ENCODE results near the gene SNRPA1. TPM values are rescaled to one million over a fixed set of nuclear protein-coding genes. Genes with fewer than 3 reads are reported as not detected.

Gene SNRPA1
- total RNA-seq, 2 donors from 2014 or later = 166 to 206 TPM

GRCh38 chr15:101314336-101315125 lies 19.5 kb upstream of the SNRPA1 start:
- ATAC-seq = no peak
- Mint-ChIP-seq H3K27me3 (peaks cover 14% of the 10 kb centered on the region), H3K4me1 (no peaks in the 10 kb centered on the region), H3K27ac (no peak overlapping the region), H3K36me3 (ENCODE audit: low read depth) (no peaks in the 10 kb centered on the region), H3K4me3 (no peak overlapping the region)
- DNase-seq = no peak
- no peaks in the 10 kb centered on the region for H3K9me3 ChIP-seq (ENCODE audit: control insufficient read depth, low read length, poor library complexity, severe bottlenecking)

- Mint-ChIP-seq H3K4me3 (no peak overlapping the region), H3K4me1 (no peaks in the 10 kb centered on the region), H3K27me3 (peaks cover 7% of the 10 kb centered on the region), H3K27ac (no peak overlapping the region), H3K36me3 (ENCODE audit: low read depth) (no peaks in the 10 kb centered on the region)
- ATAC-seq (no peak), DNase-seq (no peak)
- H3K9me3 ChIP-seq (ENCODE audit: control insufficient read depth, low read length, poor library complexity, severe bottlenecking) = no peaks in the 10 kb centered on the region
Measured at GRCh38 chr15:101313041-101313761, 18.2 kb upstream of the SNRPA1 start.

GRCh38 chr15:101310508-101310907 lies 15.5 kb upstream of the SNRPA1 start:
- no peaks in the 10 kb centered on the region for H3K27me3 Mint-ChIP-seq
- no peak for ATAC-seq
- H3K27ac Mint-ChIP-seq = no peak overlapping the region

GRCh38 chr15:101310161-101310480 lies 15.1 kb upstream of the SNRPA1 start:
- DNase-seq (no peak), ATAC-seq (no peak)
- Mint-ChIP-seq H3K4me1 (no peaks in the 10 kb centered on the region), H3K27ac (no peak overlapping the region), H3K27me3 (peaks cover under 1% of the 10 kb centered on the region), H3K4me3 (no peak overlapping the region), H3K36me3 (ENCODE audit: low read depth) (no peaks in the 10 kb centered on the region)
- H3K9me3 ChIP-seq (ENCODE audit: control insufficient read depth, low read length, poor library complexity, severe bottlenecking) = no peaks in the 10 kb centered on the region

More at GRCh38 chr15:101310508-101310907, 15.5 kb upstream of the SNRPA1 start:
- DNase-seq = no peak
- Mint-ChIP-seq H3K36me3 (ENCODE audit: low read depth) (no peaks in the 10 kb centered on the region), H3K4me1 (no peaks in the 10 kb centered on the region), H3K4me3 (no peak overlapping the region)
- no peaks in the 10 kb centered on the region for H3K9me3 ChIP-seq (ENCODE audit: control insufficient read depth, low read length, poor library complexity, severe bottlenecking)

- H3K9me3 ChIP-seq (ENCODE audit: control insufficient read depth, low read length, poor library complexity, severe bottlenecking) = no peaks in the 10 kb centered on the region
- Mint-ChIP-seq H3K36me3 (ENCODE audit: low read depth) (no peaks in the 10 kb centered on the region), H3K27ac (no peak overlapping the region), H3K4me1 (no peaks in the 10 kb centered on the region), H3K4me3 (no peak overlapping the region), H3K27me3 (peaks cover 6% of the 10 kb centered on the region)
- ATAC-seq (no peak), DNase-seq (no peak)
Measured at GRCh38 chr15:101309436-101310160, 14.6 kb upstream of the SNRPA1 start.

- Mint-ChIP-seq H3K36me3 (ENCODE audit: low read depth) (no peaks in the 10 kb centered on the region), H3K4me3 (no peak overlapping the region), H3K4me1 (no peaks in the 10 kb centered on the region), H3K27me3 (peaks cover 9% of the 10 kb centered on the region), H3K27ac (no peak overlapping the region)
- no peaks in the 10 kb centered on the region for H3K9me3 ChIP-seq (ENCODE audit: control insufficient read depth, low read length, poor library complexity, severe bottlenecking)
- no peak for DNase-seq
- no peak for ATAC-seq
Measured at GRCh38 chr15:101308604-101309435, 13.8 kb upstream of the SNRPA1 start.

- Mint-ChIP-seq H3K4me3 (no peak overlapping the region), H3K4me1 (no peaks in the 10 kb centered on the region), H3K27me3 (peaks cover 9% of the 10 kb centered on the region), H3K36me3 (ENCODE audit: low read depth) (no peaks in the 10 kb centered on the region), H3K27ac (no peak overlapping the region)
- no peaks in the 10 kb centered on the region for H3K9me3 ChIP-seq (ENCODE audit: control insufficient read depth, low read length, poor library complexity, severe bottlenecking)
- no peak for ATAC-seq
- DNase-seq = no peak
Measured at GRCh38 chr15:101307897-101308603, 13.0 kb upstream of the SNRPA1 start.

- ATAC-seq (no peak), DNase-seq (no peak)
- Mint-ChIP-seq H3K27me3 (peaks cover 9% of the 10 kb centered on the region), H3K4me1 (no peaks in the 10 kb centered on the region), H3K36me3 (ENCODE audit: low read depth) (no peaks in the 10 kb centered on the region), H3K27ac (no peak overlapping the region), H3K4me3 (no peak overlapping the region)
- no peaks in the 10 kb centered on the region for H3K9me3 ChIP-seq (ENCODE audit: control insufficient read depth, low read length, poor library complexity, severe bottlenecking)
Measured at GRCh38 chr15:101307048-101307896, 12.2 kb upstream of the SNRPA1 start.

- no peak for ATAC-seq
- no peak overlapping the region for H3K27ac Mint-ChIP-seq
- no peaks in the 10 kb centered on the region for H3K36me3 Mint-ChIP-seq (ENCODE audit: low read depth)
- no peaks in the 10 kb centered on the region for H3K4me1 Mint-ChIP-seq
- H3K27me3 Mint-ChIP-seq = peaks cover 9% of the 10 kb centered on the region
- no peaks in the 10 kb centered on the region for H3K9me3 ChIP-seq (ENCODE audit: control insufficient read depth, low read length, poor library complexity, severe bottlenecking)
- no peak for DNase-seq
- H3K4me3 Mint-ChIP-seq = no peak overlapping the region
Measured at GRCh38 chr15:101306341-101307047, 11.4 kb upstream of the SNRPA1 start.

- H3K9me3 ChIP-seq (ENCODE audit: control insufficient read depth, low read length, poor library complexity, severe bottlenecking) = no peaks in the 10 kb centered on the region
- no peaks in the 10 kb centered on the region for H3K36me3 Mint-ChIP-seq (ENCODE audit: low read depth)
- DNase-seq (no peak), ATAC-seq (no peak)
- peaks cover 9% of the 10 kb centered on the region for H3K27me3 Mint-ChIP-seq
- no peak overlapping the region for H3K4me3 Mint-ChIP-seq
- H3K4me1 Mint-ChIP-seq = no peaks in the 10 kb centered on the region
- H3K27ac Mint-ChIP-seq = no peak overlapping the region
Measured at GRCh38 chr15:101305820-101306255, 10.8 kb upstream of the SNRPA1 start.

- ATAC-seq (no peak), DNase-seq (no peak)
- H3K36me3 Mint-ChIP-seq (ENCODE audit: low read depth) = no peaks in the 10 kb centered on the region
- H3K9me3 ChIP-seq (ENCODE audit: control insufficient read depth, low read length, poor library complexity, severe bottlenecking) = no peaks in the 10 kb centered on the region
- H3K27ac Mint-ChIP-seq = no peak overlapping the region
- H3K27me3 Mint-ChIP-seq = peaks cover 9% of the 10 kb centered on the region
- no peaks in the 10 kb centered on the region for H3K4me1 Mint-ChIP-seq
- H3K4me3 Mint-ChIP-seq = no peak overlapping the region
Measured at GRCh38 chr15:101303408-101303807, 8.4 kb upstream of the SNRPA1 start.

Measured in T-helper 17 cell (primary cell).